GM12891 (cell line): Measurements from ENCODE around the gene AP2S1.
"Not testable (repeated sequence)": the region's sequence is repeated elsewhere in the genome, so short reads cannot be mapped to it uniquely, and the experiment has no call there.

Experiments used
- POLR2A ChIP-seq: IDR thresholded peaks from 2 replicates; pipeline ENCODE4 v1.6.1; 2011; ENCODE audit warnings: low read depth, low read length, control low read depth
- POLR2AphosphoS5 ChIP-seq: IDR thresholded peaks from 2 replicates; pipeline ENCODE4 v1.6.1; 2011; ENCODE audit warnings: low read depth, low read length, control low read depth
- POU2F2 ChIP-seq: IDR thresholded peaks from 2 replicates; pipeline ENCODE4 v1.6.1; 2011; ENCODE audit warnings: low read depth, mild to moderate bottlenecking, control low read depth, low read length, moderate library complexity
- TAF1 ChIP-seq: IDR thresholded peaks from 2 replicates; pipeline ENCODE4 v1.6.1; 2011; ENCODE audit warnings: low read depth, low read length, control low read depth

- not testable (repeated sequence) for TF ChIP-seq TAF1, POLR2A, POU2F2, POLR2AphosphoS5
Observed at GRCh38 chr19:46822410-46822787, 28.2 kb downstream of the AP2S1 start.
